ENCODE results near the gene ARSK.
"Not testable (repeated sequence)": the region's sequence is repeated elsewhere in the genome, so short reads cannot be mapped to it uniquely, and the experiment has no call there.

Gene ARSK

GRCh38 chr5:95634081-95634480, 79.2 kb downstream of the ARSK start:
- Histone ChIP-seq H3K18ac (ENCODE audit: low read length) (no peak overlapping the region), H3K4me1 (ENCODE audit: control insufficient read depth, low read depth, low read length) (no peaks in the 10 kb centered on the region), H3K4me2 (ENCODE audit: low read length) (no peak overlapping the region), H3K27ac (ENCODE audit: low read depth, low read length) (no peak overlapping the region), H2BK5ac (ENCODE audit: low read length) (no peak overlapping the region), H3K23ac (ENCODE audit: low read length) (no peak overlapping the region), H3K9ac (ENCODE audit: low read length) (no peak overlapping the region), H2BK15ac (replicated peaks; ENCODE audit: low read depth) (no peak overlapping the region), H4K8ac (ENCODE audit: low read depth, low read length) (no peak overlapping the region), H2BK120ac (ENCODE audit: low read depth, low read length) (no peak overlapping the region), H3K4ac (ENCODE audit: low read depth, low read length) (no peak overlapping the region), H3K27me3 (ENCODE audit: insufficient read depth, low read length, poor library complexity) (no peaks in the 10 kb centered on the region), H3K36me3 (ENCODE audit: control insufficient read depth, insufficient read depth, low read length) (no peaks in the 10 kb centered on the region), H3K79me2 (ENCODE audit: control insufficient read depth, insufficient read depth, low read length) (no peaks in the 10 kb centered on the region), H2AK5ac (ENCODE audit: low read length) (no peak overlapping the region), H3K56ac (ENCODE audit: low read length) (no peak overlapping the region), H4K5ac (ENCODE audit: low read length) (no peak overlapping the region), H3K79me1 (ENCODE audit: low read length) (no peaks in the 10 kb centered on the region), H3K4me3 (ENCODE audit: low read length) (no peak overlapping the region)
- WGBS (ENCODE audit: extremely low coverage, insufficient coverage, low lambda C conversion rate), result no CpG with 5 or more reads among the region's 3 CpGs
- DNase-seq, result no peak

GRCh38 chr5:95638632-95639031, 83.7 kb downstream of the ARSK start:
- no peak for DNase-seq
- no peak overlapping the region for H2BK15ac ChIP-seq (replicated peaks; ENCODE audit: low read depth)
- H3K27me3 ChIP-seq (ENCODE audit: insufficient read depth, low read length, poor library complexity), result no peaks in the 10 kb centered on the region
- H3K4me2 ChIP-seq (ENCODE audit: low read length), result no peak overlapping the region
- H4K5ac ChIP-seq (ENCODE audit: low read length), result no peak overlapping the region
- H3K79me1 ChIP-seq (ENCODE audit: low read length), result no peaks in the 10 kb centered on the region
- no peak overlapping the region for H3K4me3 ChIP-seq (ENCODE audit: low read length)
- H3K4ac ChIP-seq (ENCODE audit: low read depth, low read length), result no peak overlapping the region
- H3K27ac ChIP-seq (ENCODE audit: low read depth, low read length), result no peak overlapping the region
- H2BK120ac ChIP-seq (ENCODE audit: low read depth, low read length), result no peak overlapping the region
- no peak overlapping the region for H3K9ac ChIP-seq (ENCODE audit: low read length)
- no peak overlapping the region for H3K23ac ChIP-seq (ENCODE audit: low read length)
- no peaks in the 10 kb centered on the region for H3K4me1 ChIP-seq (ENCODE audit: control insufficient read depth, low read depth, low read length)
- H2AK5ac ChIP-seq (ENCODE audit: low read length), result no peak overlapping the region
- H3K36me3 ChIP-seq (ENCODE audit: control insufficient read depth, insufficient read depth, low read length), result no peaks in the 10 kb centered on the region
- H3K79me2 ChIP-seq (ENCODE audit: control insufficient read depth, insufficient read depth, low read length), result no peaks in the 10 kb centered on the region
- no CpG with 5 or more reads among the region's 3 CpGs for WGBS (ENCODE audit: extremely low coverage, insufficient coverage, low lambda C conversion rate)
- no peak overlapping the region for H4K8ac ChIP-seq (ENCODE audit: low read depth, low read length)
- H2BK5ac ChIP-seq (ENCODE audit: low read length), result no peak overlapping the region
- no peak overlapping the region for H3K56ac ChIP-seq (ENCODE audit: low read length)
- H3K18ac ChIP-seq (ENCODE audit: low read length), result no peak overlapping the region

GRCh38 chr5:95641741-95642220, 86.9 kb downstream of the ARSK start:
- Histone ChIP-seq H3K79me2 (ENCODE audit: control insufficient read depth, insufficient read depth, low read length) (no peaks in the 10 kb centered on the region), H3K23ac (ENCODE audit: low read length) (no peak overlapping the region), H3K4me1 (ENCODE audit: control insufficient read depth, low read depth, low read length) (no peaks in the 10 kb centered on the region), H3K27ac (ENCODE audit: low read depth, low read length) (no peak overlapping the region), H3K79me1 (ENCODE audit: low read length) (no peaks in the 10 kb centered on the region), H3K4ac (ENCODE audit: low read depth, low read length) (no peak overlapping the region), H3K56ac (ENCODE audit: low read length) (no peak overlapping the region), H2BK120ac (ENCODE audit: low read depth, low read length) (no peak overlapping the region), H3K4me2 (ENCODE audit: low read length) (no peak overlapping the region), H4K5ac (ENCODE audit: low read length) (no peak overlapping the region), H2BK15ac (replicated peaks; ENCODE audit: low read depth) (no peak overlapping the region), H3K9ac (ENCODE audit: low read length) (no peak overlapping the region), H3K4me3 (ENCODE audit: low read length) (no peak overlapping the region), H3K36me3 (ENCODE audit: control insufficient read depth, insufficient read depth, low read length) (no peaks in the 10 kb centered on the region), H2BK5ac (ENCODE audit: low read length) (no peak overlapping the region), H3K27me3 (ENCODE audit: insufficient read depth, low read length, poor library complexity) (no peaks in the 10 kb centered on the region), H2AK5ac (ENCODE audit: low read length) (no peak overlapping the region), H3K18ac (ENCODE audit: low read length) (no peak overlapping the region), H4K8ac (ENCODE audit: low read depth, low read length) (no peak overlapping the region)
- no peak for DNase-seq
- WGBS (ENCODE audit: extremely low coverage, insufficient coverage, low lambda C conversion rate), result no CpG with 5 or more reads among the region's 5 CpGs

GRCh38 chr5:95643152-95643551, 88.3 kb downstream of the ARSK start:
- H3K23ac ChIP-seq (ENCODE audit: low read length), result no peak overlapping the region
- H3K9ac ChIP-seq (ENCODE audit: low read length), result no peak overlapping the region
- H3K27me3 ChIP-seq (ENCODE audit: insufficient read depth, low read length, poor library complexity), result no peaks in the 10 kb centered on the region
- no peak overlapping the region for H3K18ac ChIP-seq (ENCODE audit: low read length)
- H3K56ac ChIP-seq (ENCODE audit: low read length), result no peak overlapping the region
- H3K4ac ChIP-seq (ENCODE audit: low read depth, low read length), result no peak overlapping the region
- no peak overlapping the region for H2BK5ac ChIP-seq (ENCODE audit: low read length)
- DNase-seq, result no peak
- H2AK5ac ChIP-seq (ENCODE audit: low read length), result no peak overlapping the region
- H4K8ac ChIP-seq (ENCODE audit: low read depth, low read length), result no peak overlapping the region
- no peak overlapping the region for H2BK120ac ChIP-seq (ENCODE audit: low read depth, low read length)
- H3K4me3 ChIP-seq (ENCODE audit: low read length), result no peak overlapping the region
- no peaks in the 10 kb centered on the region for H3K4me1 ChIP-seq (ENCODE audit: control insufficient read depth, low read depth, low read length)
- no peaks in the 10 kb centered on the region for H3K79me2 ChIP-seq (ENCODE audit: control insufficient read depth, insufficient read depth, low read length)
- no peak overlapping the region for H2BK15ac ChIP-seq (replicated peaks; ENCODE audit: low read depth)
- no CpG with 5 or more reads among the region's 7 CpGs for WGBS (ENCODE audit: extremely low coverage, insufficient coverage, low lambda C conversion rate)
- H3K27ac ChIP-seq (ENCODE audit: low read depth, low read length), result no peak overlapping the region
- H3K36me3 ChIP-seq (ENCODE audit: control insufficient read depth, insufficient read depth, low read length), result no peaks in the 10 kb centered on the region
- no peak overlapping the region for H3K4me2 ChIP-seq (ENCODE audit: low read length)
- H3K79me1 ChIP-seq (ENCODE audit: low read length), result no peaks in the 10 kb centered on the region
- no peak overlapping the region for H4K5ac ChIP-seq (ENCODE audit: low read length)

GRCh38 chr5:95644351-95645042, 89.6 kb downstream of the ARSK start:
- Histone ChIP-seq H2BK5ac (ENCODE audit: low read length) (no peak overlapping the region), H3K27ac (ENCODE audit: low read depth, low read length) (no peak overlapping the region), H3K79me1 (ENCODE audit: low read length) (no peaks in the 10 kb centered on the region), H3K27me3 (ENCODE audit: insufficient read depth, low read length, poor library complexity) (no peaks in the 10 kb centered on the region), H3K36me3 (ENCODE audit: control insufficient read depth, insufficient read depth, low read length) (no peaks in the 10 kb centered on the region), H3K79me2 (ENCODE audit: control insufficient read depth, insufficient read depth, low read length) (no peaks in the 10 kb centered on the region), H3K23ac (ENCODE audit: low read length) (no peak overlapping the region), H2BK120ac (ENCODE audit: low read depth, low read length) (no peak overlapping the region), H4K5ac (ENCODE audit: low read length) (no peak overlapping the region), H3K4ac (ENCODE audit: low read depth, low read length) (no peak overlapping the region), H2AK5ac (ENCODE audit: low read length) (no peak overlapping the region), H3K4me2 (ENCODE audit: low read length) (no peak overlapping the region), H3K9ac (ENCODE audit: low read length) (no peak overlapping the region), H3K18ac (ENCODE audit: low read length) (no peak overlapping the region), H3K4me3 (ENCODE audit: low read length) (no peak overlapping the region), H3K4me1 (ENCODE audit: control insufficient read depth, low read depth, low read length) (no peaks in the 10 kb centered on the region), H2BK15ac (replicated peaks; ENCODE audit: low read depth) (no peak overlapping the region), H3K56ac (ENCODE audit: low read length) (peak overlapping the region; percentile 36), H4K8ac (ENCODE audit: low read depth, low read length) (no peak overlapping the region)
- DNase-seq, result peak; percentile 84
- no CpG with 5 or more reads among the region's 4 CpGs for WGBS (ENCODE audit: extremely low coverage, insufficient coverage, low lambda C conversion rate)

GRCh38 chr5:95646226-95646568, 91.3 kb downstream of the ARSK start:
- H2BK15ac ChIP-seq (replicated peaks; ENCODE audit: low read depth); H3K4me1 ChIP-seq (ENCODE audit: control insufficient read depth, low read depth, low read length); DNase-seq; H3K23ac ChIP-seq (ENCODE audit: low read length); H3K56ac ChIP-seq (ENCODE audit: low read length); H3K4ac ChIP-seq (ENCODE audit: low read depth, low read length); H3K18ac ChIP-seq (ENCODE audit: low read length); H3K9ac ChIP-seq (ENCODE audit: low read length); H3K79me2 ChIP-seq (ENCODE audit: control insufficient read depth, insufficient read depth, low read length); H3K27me3 ChIP-seq (ENCODE audit: insufficient read depth, low read length, poor library complexity); H4K8ac ChIP-seq (ENCODE audit: low read depth, low read length); H2BK5ac ChIP-seq (ENCODE audit: low read length); H3K79me1 ChIP-seq (ENCODE audit: low read length); H2AK5ac ChIP-seq (ENCODE audit: low read length); H3K36me3 ChIP-seq (ENCODE audit: control insufficient read depth, insufficient read depth, low read length); H2BK120ac ChIP-seq (ENCODE audit: low read depth, low read length); H3K27ac ChIP-seq (ENCODE audit: low read depth, low read length); H3K4me2 ChIP-seq (ENCODE audit: low read length); H3K4me3 ChIP-seq (ENCODE audit: low read length); H4K5ac ChIP-seq (ENCODE audit: low read length): not testable (repeated sequence)
- WGBS (ENCODE audit: extremely low coverage, insufficient coverage, low lambda C conversion rate), result no CpG with 5 or more reads among the region's 17 CpGs

All from mesendoderm (in vitro differentiated cells).